Right atrium auricular region (tissue), 2 donors: ENCODE results near the gene PODXL. TPM values are rescaled to one million over a fixed set of nuclear protein-coding genes. Genes with fewer than 3 reads are reported as not detected.

Experiments
- DNase-seq: peaks from one replicate; pipeline ENCODE4 v3.0.0-alpha.2; 2019; ENCODE audit warnings: low spot score
- H3K27ac ChIP-seq, 2 donors: fragments of 200-600 bp; sonication (generic); 1 replicate in 1 of 2; 2 replicates in 1 of 2; pipeline ENCODE4 v1.5.1; 2016 to 2019
- H3K27me3 ChIP-seq, 2 donors: fragments of 200-600 bp; sonication (generic); one replicate each; pipeline versions ENCODE4 v1.5.1 to v1.6.0; 2017 to 2019
- H3K36me3 ChIP-seq: fragments of 200-600 bp; sonication (generic); one replicate; pipeline ENCODE4 v1.5.1; 2016
- H3K4me1 ChIP-seq, 2 donors: fragments of 200-600 bp; sonication (generic); one replicate each; pipeline versions ENCODE4 v1.5.1 to v1.6.0; 2017 to 2019
- H3K4me3 ChIP-seq, 2 donors: fragments of 200-600 bp; sonication (generic); 1 replicate in 1 of 2; 2 replicates in 1 of 2; pipeline ENCODE4 v1.5.1; 2017 to 2019; ENCODE audit warnings: mild to moderate bottlenecking in 1 of 2, moderate library complexity in 1 of 2
- H3K9me3 ChIP-seq, 2 donors: fragments of 200-600 bp; sonication (generic); one replicate each; pipeline ENCODE4 v1.5.1; 2019
- CTCF ChIP-seq, 2 donors: fragments of 200-600 bp; sonication (generic); IDR thresholded peaks; one replicate each; pipeline ENCODE4 v1.5.1; 2019; ENCODE audit warnings: antibody characterized with exemption in 2 of 2
- total RNA-seq, 2 donors: library from RNA; depleted of rRNA; stranded (reverse); fragments of >200 nt; gene quantifications; one replicate each; pipeline ENCODE4 v1.1.0, GENCODE V29; 2016

PODXL gene
- total RNA-seq, 2 donors from 2014 or later: 47.6 to 144 TPM

- no peaks in the 10 kb centered on the region for H3K36me3 ChIP-seq
- H3K9me3 ChIP-seq: no peaks in the 10 kb centered on the region
- H3K4me1 ChIP-seq: no peaks in the 10 kb centered on the region
- no peaks in the 10 kb centered on the region for H3K27me3 ChIP-seq
- no peak for TF ChIP-seq CTCF (IDR thresholded peaks at IDR 0.05)
- H3K27ac ChIP-seq: no peak overlapping the region
- no peak for DNase-seq
- H3K4me3 ChIP-seq: no peak overlapping the region
Measured at GRCh38 chr7:131486346-131486745, 70.1 kb downstream of the PODXL start.

- Histone ChIP-seq H3K36me3 (peaks cover 7% of the 10 kb centered on the region), H3K9me3 (no peaks in the 10 kb centered on the region), H3K4me3 (no peak overlapping the region), H3K27ac (no peak overlapping the region), H3K4me1 (peaks cover 0 to 12% of the 10 kb centered on the region in 2 donors), H3K27me3 (no peaks in the 10 kb centered on the region)
- no peak for TF ChIP-seq CTCF (IDR thresholded peaks at IDR 0.05)
- DNase-seq: no peak
Measured at GRCh38 chr7:131483586-131483985, 72.8 kb downstream of the PODXL start.

GRCh38 chr7:131482800-131483199 is 73.6 kb downstream of the PODXL start:
- H3K36me3 ChIP-seq: peaks cover 10% of the 10 kb centered on the region
- H3K27ac ChIP-seq: no peak overlapping the region
- DNase-seq: no peak
- TF ChIP-seq CTCF (IDR thresholded peaks at IDR 0.05): no peak
- peaks cover 0 to 12% of the 10 kb centered on the region in 2 donors for H3K4me1 ChIP-seq
- H3K9me3 ChIP-seq: no peaks in the 10 kb centered on the region
- no peak overlapping the region for H3K4me3 ChIP-seq
- H3K27me3 ChIP-seq: no peaks in the 10 kb centered on the region

- Histone ChIP-seq H3K4me3 (no peak overlapping the region), H3K9me3 (no peaks in the 10 kb centered on the region), H3K36me3 (peaks cover 10% of the 10 kb centered on the region), H3K27ac (no peak overlapping the region), H3K27me3 (no peaks in the 10 kb centered on the region), H3K4me1 (peaks cover 0 to 12% of the 10 kb centered on the region in 2 donors)
- DNase-seq: no peak
- no peak for TF ChIP-seq CTCF (IDR thresholded peaks at IDR 0.05)
Measured at GRCh38 chr7:131480384-131481315, 75.8 kb downstream of the PODXL start.

- Histone ChIP-seq H3K4me1 (peaks cover 0 to 15% of the 10 kb centered on the region in 2 donors), H3K36me3 (peaks cover 17% of the 10 kb centered on the region), H3K4me3 (no peak overlapping the region), H3K27me3 (no peaks in the 10 kb centered on the region), H3K9me3 (no peaks in the 10 kb centered on the region), H3K27ac (no peak overlapping the region)
- no peak for DNase-seq
- no peak for TF ChIP-seq CTCF (IDR thresholded peaks at IDR 0.05)
Measured at GRCh38 chr7:131476740-131477139, 79.7 kb downstream of the PODXL start.
